HG03439 (cell line): ENCODE results near the gene FARSA.
"Not testable (repeated sequence)": the region's sequence is repeated elsewhere in the genome, so short reads cannot be mapped to it uniquely, and the experiment has no call there.

Experiments used
- ATAC-seq: cut with Tn5 transposase; IDR thresholded peaks from one replicate; pipeline ENCODE4 v1.9.1; 2021; ENCODE audit warnings: mild to moderate bottlenecking, moderate library complexity; ENCODE audit not compliant: unreplicated experiment

FARSA gene

DNA sequence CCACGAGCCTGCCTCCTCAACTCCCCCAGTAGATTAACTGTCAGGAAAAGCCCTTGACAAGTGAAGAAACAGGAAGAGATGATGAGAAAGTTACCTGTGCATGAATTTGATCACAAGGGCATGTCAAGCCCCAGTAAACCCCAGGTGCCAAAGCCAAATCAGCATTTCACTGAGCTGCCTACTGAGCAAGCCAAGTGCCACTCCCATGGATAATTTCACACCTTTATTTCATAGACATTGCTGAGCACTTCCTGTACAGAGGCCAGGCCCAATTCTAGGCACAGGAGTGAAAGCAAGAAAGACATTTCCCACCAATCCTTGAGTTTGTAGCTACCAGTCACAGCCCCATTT, 21.1 kb upstream of the FARSA start:
- no peak for ATAC-seq

DNA sequence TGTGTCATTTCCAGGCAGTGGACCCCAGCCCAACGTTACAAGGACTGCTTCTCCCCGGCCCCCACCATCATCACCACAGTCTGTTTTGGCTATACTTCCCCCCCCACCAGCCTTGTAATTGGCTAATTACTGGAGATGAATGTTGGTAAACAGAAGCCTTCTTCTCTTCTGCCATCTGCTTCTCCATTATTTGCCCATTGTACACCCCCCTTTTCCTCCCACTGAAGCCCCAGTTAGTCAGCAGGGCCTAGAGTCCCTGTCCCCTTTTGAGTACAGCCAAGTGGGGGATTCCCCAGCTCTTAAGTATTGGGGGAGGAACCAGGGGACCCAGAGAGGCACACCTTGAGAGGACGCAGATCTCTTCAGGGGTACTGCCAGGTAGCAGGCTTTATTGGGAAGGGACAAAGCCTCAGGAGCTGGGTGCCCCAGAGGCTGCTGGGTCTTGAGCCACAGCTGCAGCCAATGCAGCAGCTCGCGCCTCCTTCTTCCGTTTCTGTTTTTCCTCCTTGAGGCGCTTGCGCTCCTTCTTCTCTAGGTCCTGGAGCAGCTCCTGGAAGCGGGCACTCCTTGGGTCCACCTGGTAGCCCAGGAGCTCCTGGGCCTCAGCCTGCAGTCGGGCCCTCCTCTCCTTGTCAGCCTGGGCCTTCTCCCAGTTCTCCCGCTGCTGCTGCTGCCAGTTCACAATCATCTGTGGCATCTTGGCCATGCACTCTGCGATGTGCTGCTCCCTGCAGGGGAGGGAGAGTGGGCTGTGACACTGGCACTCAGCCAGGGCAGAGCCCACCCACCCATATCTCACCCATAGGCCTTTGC, 20.5 kb upstream of the FARSA start:
- no peak for ATAC-seq

DNA sequence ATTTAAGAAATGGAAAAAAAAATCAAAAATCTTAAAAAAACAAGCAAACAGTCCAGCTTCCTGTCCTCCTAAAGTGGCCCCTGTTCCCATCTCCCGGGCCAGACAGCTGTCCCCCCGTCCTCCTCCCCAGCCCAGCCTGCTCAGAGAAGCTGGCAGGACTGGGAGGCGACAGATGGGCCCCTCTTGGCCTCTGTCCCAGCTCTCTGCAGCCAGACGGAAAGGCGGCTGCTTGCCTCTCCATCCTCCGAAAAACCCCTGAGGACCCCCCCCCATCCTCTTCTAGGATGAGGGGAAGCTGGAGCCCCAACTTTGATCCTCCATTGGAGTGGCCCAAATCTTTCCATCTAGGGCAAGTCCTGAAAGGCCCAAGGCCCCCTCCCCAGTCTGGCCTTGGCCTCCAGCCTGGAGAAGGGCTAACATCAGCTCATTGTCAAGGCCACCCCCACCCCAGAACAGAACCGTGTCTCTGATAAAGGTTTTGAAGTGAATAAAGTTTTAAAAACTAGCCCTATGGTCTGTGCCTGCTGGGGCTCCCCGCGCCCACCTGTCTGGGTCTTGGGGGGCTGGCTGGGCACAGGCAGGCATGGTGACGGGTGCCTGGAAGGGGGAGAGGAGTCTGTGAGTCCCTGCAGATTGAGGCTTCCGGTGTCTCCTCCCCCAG, 19.8 kb upstream of the FARSA start:
- no peak for ATAC-seq

DNA sequence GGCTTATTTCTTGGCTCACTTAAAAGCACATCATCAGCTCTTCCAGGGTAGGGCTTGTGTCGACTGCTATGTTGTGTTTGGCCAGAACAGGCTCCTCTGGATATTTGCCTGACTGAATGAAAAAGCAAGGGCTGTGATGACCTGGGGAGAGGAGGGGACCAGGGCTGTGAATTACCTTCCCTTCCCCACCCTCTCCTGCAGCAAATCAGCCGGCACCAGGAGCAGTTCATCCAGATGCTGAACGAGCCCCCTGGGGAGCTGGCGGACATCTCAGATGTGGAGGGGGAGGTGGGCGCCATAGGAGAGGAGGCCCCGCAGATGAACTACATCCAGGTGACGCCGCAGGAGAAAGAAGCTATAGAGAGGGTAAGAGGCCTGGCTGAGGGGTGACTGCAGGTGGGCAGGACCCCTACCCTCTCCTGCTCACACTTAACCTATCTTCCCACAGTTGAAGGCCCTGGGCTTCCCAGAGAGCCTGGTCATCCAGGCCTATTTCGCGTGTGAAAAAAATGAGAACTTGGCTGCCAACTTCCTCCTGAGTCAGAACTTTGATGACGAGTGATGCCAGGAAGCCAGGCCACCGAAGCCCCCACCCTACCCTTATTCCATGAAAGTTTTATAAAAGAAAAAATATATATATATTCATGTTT, 19.1 kb upstream of the FARSA start:
- no peak for ATAC-seq

DNA sequence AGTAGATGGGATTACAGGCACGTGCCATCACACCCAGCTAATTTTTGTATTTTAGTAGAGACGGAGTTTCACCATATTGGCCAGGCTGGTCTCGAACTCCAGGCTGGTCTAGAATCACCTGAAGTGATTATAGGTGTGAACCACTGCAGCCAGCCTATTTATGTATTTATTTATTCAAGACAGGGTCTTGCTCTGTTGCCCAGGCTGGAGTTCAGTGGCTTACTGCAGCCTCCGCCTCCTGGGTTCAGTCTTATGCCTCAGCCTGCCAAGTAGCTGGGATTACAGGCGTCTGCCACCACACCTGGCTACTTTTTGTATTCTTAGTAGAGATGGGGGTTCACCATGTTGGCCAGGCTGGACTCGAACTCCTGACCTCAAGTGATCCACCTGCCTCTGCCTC, 18.5 kb upstream of the FARSA start:
- not testable (repeated sequence) for ATAC-seq

DNA sequence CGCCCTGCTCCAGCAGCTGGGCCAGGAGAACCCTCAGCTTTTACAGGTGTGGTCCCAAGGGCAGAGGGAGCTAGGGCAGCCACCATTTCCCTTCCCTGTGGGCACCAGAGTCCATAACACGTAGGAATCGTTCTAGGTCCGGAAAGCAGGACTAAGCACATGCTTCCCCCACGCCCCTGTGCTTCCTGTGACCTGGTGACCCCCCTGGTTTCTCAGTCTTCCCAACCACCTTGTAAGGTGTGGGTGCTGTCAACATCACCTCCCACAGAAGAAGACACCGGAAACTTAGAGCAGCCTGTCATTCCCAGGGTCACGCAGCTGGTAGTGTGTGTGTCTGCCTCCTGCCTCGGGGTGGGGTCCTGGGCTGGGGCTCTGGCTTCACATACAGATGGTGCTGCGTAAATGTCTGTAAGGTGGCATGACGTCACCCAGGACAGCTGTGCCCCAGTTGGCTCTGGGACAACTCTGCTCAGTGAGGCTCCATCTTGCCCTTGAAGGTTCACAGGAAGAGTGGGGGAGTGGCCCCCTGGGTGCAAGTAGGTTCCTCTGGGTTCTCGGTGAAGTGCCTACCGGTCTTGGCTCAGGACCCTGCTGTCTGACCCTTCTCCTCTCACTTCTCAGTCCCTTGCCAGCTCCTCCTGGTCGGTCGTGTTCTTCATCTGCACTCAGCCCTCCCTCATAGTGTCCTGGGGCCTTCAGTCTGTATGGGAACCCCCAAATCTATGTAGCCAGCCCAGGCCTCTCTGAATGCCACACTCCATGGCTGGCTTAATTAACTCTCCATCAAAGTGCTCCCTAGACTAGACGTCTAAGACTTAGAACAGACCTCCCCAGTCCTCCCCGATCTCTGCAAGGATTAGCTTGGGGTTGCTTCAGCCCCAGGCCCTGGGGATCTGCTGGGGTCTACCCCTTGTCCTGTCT, 16.1 kb upstream of the FARSA start:
- ATAC-seq: no peak

DNA sequence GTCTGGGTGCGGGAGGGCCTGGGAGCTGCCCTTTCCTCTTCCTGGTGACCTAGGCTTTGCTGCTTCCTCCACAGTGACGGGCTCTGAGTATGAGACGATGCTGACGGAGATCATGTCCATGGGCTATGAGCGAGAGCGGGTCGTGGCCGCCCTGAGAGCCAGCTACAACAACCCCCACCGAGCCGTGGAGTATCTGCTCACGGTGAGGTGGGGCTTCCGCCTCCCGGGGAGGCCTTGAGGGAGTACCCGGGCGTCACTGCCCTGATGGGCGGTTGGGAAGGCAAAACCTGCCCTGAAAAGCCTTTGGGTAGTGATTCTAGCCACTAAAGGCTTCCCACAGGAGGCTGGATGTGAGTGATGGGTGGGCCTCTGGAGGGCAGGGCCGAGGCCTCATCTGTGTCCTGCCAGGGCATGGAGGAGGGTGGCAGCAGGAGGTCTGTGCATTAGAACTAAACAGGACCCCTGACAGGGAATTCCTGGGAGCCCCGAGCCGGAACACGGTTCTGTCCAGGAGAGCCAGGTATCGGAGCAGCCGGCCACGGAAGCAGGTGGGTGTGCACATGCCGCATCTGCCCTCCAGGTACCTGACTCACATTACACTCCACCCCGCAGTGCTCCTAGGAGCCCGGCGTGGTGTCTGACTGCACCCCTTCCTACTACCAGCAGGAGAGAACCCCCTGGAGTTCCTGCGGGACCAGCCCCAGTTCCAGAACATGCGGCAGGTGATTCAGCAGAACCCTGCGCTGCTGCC, 15.3 kb upstream of the FARSA start:
- no peak for ATAC-seq

DNA sequence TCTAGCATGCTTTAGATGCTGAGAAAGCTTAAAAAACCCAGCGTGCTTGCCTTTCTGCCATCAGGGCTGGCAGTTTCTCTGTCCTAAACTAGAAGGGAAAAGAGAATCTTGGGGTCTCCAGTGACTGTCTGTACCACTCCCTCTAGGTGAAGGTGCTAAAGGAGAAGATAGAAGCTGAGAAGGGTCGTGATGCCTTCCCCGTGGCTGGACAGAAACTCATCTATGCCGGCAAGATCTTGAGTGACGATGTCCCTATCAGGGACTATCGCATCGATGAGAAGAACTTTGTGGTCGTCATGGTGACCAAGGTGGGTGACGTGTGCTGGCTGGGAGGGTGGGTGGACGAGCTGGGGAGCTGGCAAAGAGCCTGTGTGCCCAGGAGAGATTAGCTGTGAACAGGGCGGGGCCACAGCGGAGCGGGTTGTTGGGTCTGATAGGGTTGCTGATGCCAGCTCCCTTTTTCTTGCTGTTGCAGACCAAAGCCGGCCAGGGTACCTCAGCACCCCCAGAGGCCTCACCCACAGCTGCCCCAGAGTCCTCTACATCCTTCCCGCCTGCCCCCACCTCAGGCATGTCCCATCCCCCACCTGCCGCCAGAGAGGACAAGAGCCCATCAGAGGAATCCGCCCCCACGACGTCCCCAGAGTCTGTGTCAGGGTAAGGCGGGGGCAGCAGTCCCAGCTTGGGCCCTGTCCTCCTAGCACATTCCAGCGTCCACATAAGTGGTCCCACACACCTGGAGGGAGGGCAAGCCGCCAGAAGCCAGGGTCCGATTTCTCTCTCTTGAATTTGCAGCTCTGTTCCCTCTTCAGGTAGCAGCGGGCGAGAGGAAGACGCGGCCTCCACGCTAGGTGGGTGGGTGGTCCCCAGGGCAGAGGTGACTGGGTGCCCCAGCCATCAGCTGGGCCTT, 14.4 kb upstream of the FARSA start:
- no peak for ATAC-seq

DNA sequence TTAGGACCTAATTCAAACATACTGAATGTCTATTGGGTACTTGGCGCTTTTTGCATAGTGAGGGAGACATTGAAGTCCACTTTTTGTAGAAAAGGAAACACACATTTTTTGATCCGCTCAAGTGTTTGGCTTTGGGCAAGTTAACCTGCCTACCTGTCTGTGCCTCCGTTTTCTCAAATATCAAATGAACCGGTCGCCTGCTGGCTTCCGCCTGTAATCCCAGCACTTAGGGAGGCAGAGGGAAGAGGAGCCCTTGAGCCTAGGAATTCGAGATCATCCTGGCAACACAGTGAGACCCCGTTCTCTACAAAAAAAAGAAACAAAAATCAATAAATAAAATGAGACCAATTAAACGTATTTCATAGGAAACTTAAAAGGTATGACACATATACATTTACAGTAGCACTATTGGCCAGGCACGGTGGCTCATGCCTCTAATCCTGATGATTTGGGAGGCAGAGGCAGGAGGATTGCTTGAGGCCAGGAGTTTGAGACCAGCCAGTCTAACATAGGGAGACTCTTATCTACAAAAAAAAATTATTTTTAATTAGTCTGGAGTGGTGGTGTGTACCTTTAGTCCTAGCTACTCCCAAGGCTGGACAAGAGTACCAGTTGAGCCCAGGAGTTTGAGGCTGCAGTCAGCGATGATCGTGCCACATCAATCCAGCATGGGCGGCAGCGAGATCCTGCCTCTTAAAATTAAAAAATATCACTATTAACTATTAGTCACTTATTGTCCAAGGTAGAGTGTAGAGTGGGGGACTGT, 13.4 kb upstream of the FARSA start:
- no peak for ATAC-seq

DNA sequence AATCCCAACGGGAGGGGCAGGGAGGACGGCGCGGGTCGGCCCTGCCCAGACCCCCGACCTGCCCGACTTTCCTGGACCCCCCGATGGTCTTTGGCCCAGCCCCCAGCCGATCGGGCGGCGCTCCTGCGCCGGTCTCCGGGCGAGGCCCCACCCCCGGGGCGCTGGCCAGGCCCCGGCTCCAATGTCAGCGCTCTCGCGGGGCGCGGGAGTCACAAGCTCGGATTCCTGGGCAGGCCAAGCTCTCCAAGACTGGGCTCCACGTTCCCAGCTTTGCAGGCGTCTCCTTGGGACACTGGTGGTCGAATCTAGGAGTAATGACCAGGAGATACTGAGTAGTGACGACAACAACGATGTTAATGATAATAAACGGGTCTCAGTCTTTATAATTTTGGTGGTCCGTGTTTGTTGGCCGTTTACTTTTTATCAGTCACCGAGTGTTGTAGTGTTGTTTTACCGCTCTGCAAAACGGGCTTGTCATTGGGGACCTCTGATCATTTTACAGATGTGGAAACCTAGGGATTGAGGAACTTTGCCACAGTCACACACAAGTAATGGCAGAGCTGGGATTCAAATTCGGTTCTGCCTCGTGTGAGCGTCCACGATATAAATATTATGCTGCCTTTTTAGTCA, 12.7 kb upstream of the FARSA start:
- peak; percentile 13 for ATAC-seq

DNA sequence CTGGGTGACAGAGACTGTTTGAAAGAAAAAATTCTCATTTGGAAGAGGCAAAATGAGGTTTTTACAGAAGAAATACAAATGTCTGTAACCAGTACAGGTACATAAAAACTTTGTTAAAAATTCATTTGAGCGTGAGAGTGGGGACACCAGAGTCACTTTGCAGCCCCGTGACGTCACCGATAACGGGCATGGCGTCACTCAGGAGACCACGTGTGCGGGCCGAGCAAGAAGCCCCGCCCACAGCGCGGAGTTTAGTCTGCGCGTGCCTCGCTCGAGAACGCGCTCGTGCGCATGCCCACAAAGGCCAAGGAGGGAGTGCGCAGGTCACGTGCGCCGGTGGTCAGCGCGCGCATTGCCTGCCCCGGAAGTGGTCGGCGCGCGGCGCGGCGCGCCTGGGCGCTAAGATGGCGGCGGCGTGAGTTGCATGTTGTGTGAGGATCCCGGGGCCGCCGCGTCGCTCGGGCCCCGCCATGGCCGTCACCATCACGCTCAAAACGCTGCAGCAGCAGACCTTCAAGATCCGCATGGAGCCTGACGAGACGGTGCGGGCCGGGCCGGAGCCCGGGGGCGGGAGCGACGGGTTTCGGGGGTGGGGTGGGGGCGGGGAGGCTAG, 12.1 kb upstream of the FARSA start, which contains the start of gene RAD23A:
TSS of gene RAD23A (plus strand) at position 384 of the 613 bp plus-strand sequence. CDS start at position 471, 87 bp downstream.
- peak; percentile 76 for ATAC-seq

DNA sequence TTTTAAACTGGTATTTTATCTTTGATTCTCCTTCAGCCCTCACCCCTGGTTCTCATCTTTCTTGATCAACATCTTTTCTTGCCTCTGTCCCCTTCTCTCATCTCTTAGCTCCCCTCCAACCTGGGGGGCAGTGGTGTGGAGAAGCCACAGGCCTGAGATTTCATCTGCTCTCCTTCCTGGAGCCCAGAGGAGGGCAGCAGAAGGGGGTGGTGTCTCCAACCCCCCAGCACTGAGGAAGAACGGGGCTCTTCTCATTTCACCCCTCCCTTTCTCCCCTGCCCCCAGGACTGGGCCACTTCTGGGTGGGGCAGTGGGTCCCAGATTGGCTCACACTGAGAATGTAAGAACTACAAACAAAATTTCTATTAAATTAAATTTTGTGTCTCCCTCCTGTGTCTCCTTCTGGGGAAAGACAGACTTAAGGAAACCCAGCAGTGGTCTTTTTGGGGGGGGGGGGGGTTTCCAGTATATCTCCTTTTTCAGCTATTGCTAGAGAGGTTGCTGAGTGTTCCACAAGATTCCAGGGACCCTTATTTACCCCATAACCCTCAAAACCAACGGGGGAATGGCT, 10.7 kb upstream of the FARSA start:
- ATAC-seq: no peak

DNA sequence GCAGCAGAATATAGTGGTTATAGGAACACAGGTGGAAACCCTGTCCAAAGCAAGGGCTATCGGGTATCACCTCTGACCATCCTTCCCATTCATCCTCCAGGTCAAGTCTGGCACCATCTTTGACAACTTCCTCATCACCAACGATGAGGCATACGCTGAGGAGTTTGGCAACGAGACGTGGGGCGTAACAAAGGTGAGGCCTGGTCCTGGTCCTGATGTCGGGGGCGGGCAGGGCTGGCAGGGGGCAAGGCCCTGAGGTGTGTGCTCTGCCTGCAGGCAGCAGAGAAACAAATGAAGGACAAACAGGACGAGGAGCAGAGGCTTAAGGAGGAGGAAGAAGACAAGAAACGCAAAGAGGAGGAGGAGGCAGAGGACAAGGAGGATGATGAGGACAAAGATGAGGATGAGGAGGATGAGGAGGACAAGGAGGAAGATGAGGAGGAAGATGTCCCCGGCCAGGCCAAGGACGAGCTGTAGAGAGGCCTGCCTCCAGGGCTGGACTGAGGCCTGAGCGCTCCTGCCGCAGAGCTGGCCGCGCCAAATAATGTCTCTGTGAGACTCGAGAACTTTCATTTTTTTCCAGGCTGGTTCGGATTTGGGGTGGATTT, 10.0 kb upstream of the FARSA start:
- ATAC-seq: no peak

DNA sequence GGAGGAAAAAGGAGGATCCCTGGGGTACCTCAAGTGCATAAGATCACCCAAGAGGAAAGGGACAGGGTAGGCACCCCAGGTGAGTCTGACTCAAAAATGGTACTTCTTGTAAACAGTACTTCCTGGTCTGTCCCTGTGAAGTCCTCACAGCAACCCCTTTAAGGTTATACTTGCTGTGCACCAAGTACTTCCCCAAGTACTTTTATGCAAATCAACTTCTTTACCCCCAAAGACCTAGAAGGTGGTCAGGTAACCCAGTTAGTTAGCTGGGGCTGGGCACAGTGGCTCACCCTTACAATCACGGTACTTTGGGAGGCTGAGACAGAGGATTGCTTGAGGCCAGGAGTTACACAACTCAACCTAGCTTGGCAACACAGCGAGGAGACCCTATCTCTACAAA, 7.4 kb upstream of the FARSA start:
- no peak for ATAC-seq

DNA sequence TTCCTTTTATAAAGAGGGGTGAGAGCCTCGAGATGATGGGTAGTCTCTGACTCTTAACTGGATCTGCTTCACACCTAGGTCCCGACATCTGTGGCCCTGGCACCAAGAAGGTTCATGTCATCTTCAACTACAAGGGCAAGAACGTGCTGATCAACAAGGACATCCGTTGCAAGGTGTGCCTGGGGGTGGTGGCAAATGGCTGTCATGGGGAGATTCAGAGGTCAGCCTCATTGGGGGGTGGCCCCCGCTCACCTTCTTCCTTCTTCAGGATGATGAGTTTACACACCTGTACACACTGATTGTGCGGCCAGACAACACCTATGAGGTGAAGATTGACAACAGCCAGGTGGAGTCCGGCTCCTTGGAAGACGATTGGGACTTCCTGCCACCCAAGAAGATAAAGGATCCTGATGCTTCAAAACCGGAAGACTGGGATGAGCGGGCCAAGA, 6.5 kb upstream of the FARSA start:
- no peak for ATAC-seq

DNA sequence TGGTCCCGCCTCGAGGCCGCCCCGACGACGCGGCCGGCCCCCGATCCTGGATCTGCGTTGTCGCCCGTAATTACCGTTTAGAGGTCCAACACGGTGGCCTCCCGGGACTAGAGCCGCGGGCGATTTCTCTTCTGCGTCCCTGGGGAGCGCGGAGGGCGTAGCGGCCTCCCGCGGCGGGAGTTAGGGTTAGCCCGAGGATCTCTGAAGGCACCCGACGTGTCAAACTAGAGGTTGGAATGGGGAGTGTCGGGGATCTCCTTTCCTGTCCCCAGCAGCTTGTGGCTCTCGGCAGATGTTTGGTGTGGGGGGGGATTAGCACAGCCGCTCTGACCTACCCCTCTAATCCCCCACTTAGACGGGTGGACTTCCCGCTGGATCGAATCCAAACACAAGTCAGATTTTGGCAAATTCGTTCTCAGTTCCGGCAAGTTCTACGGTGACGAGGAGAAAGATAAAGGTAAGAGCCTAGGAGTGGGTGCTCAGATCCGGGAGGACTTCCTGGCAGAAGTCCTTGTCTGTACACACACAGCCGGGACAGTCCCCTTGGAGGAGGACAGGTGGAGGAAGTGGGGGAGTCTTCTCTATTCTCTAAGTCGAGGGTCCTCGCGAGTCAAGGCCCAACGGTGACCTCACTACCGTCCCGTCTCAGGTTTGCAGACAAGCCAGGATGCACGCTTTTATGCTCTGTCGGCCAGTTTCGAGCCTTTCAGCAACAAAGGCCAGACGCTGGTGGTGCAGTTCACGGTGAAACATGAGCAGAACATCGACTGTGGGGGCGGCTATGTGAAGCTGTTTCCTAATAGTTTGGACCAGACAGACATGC, 5.5 kb upstream of the FARSA start:
- ATAC-seq: peak; percentile 6
